DND-41 (cell line): Measurements from ENCODE around the gene KAT6B.

Experiments used
- EZH2 ChIP-seq: IDR thresholded peaks from 3 replicates; pipeline ENCODE4 v1.6.1; 2012; ENCODE audit warnings: borderline replicate concordance, low read depth, mild to moderate bottlenecking, moderate library complexity, low read length, inconsistent platforms; ENCODE audit not compliant: severe bottlenecking
- TF ChIP-seq, protein P1 (sequence below): IDR thresholded peaks from 2 replicates; pipeline ENCODE4 v1.5.1; 2012; ENCODE audit warnings: borderline replicate concordance, low read length, moderate library complexity, mild to moderate bottlenecking; ENCODE audit not compliant: poor library complexity, severe bottlenecking; ENCODE audit errors: extremely low read depth

- TF ChIP-seq, protein P1, sequence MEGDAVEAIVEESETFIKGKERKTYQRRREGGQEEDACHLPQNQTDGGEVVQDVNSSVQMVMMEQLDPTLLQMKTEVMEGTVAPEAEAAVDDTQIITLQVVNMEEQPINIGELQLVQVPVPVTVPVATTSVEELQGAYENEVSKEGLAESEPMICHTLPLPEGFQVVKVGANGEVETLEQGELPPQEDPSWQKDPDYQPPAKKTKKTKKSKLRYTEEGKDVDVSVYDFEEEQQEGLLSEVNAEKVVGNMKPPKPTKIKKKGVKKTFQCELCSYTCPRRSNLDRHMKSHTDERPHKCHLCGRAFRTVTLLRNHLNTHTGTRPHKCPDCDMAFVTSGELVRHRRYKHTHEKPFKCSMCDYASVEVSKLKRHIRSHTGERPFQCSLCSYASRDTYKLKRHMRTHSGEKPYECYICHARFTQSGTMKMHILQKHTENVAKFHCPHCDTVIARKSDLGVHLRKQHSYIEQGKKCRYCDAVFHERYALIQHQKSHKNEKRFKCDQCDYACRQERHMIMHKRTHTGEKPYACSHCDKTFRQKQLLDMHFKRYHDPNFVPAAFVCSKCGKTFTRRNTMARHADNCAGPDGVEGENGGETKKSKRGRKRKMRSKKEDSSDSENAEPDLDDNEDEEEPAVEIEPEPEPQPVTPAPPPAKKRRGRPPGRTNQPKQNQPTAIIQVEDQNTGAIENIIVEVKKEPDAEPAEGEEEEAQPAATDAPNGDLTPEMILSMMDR, result no peak
- TF ChIP-seq EZH2, result no peak
Observed at GRCh38 chr10:74901301-74901700, 74.9 kb downstream of the KAT6B start.
